H1 (cell line): ENCODE data around the gene PBX3. TPM values are rescaled to one million over a fixed set of nuclear protein-coding genes. Genes with fewer than 3 reads are reported as not detected.

Experiments used
- CTCF ChIA-PET: fragments of 300-600 bp; sonication (Branson Sonifier 250); formaldehyde crosslinking; loops from one replicate; lab custom pipeline; 2021; ENCODE audit not compliant: partially characterized antibody; lab: Charles Lee
- POLR2A ChIA-PET: fragments of 300-600 bp; sonication (Branson Sonifier 250); formaldehyde crosslinking; loops from one replicate; lab custom pipeline; 2021; ENCODE audit warnings: inconsistent platforms; ENCODE audit not compliant: partially characterized antibody; lab: Charles Lee
- DNase-seq, 2 experiments: peaks; one replicate each; pipeline versions ENCODE4 v3.0.0 to v3.0.0-alpha.2; 2010 to 2022; ENCODE audit warnings: low spot score in 2 of 2, low read depth in 1 of 2, mixed read lengths in 1 of 2
- FAIRE-seq: peaks from 2 replicates; lab custom pipeline; 2011; peaks lifted over from hg19 to GRCh38; lab: Jason Lieb, UNC
- H2AFZ ChIP-seq: 2 replicates; pipeline ENCODE4 v1.8.1; 2012; ENCODE audit warnings: low read length, inconsistent platforms
- H2AK5ac ChIP-seq: 2 replicates; pipeline ENCODE4 v1.6.1; 2013; ENCODE audit warnings: low read depth, low read length
- H2BK120ac ChIP-seq: replicated peaks from 2 replicates; pipeline ENCODE3; 2013; ENCODE audit warnings: low read depth, low read length, inconsistent platforms
- H2BK12ac ChIP-seq: 2 replicates; pipeline ENCODE4 v1.6.1; 2013; ENCODE audit warnings: low read depth, low read length
- H2BK15ac ChIP-seq: 2 replicates; pipeline ENCODE4 v1.6.1; 2013; ENCODE audit warnings: low read length
- H2BK20ac ChIP-seq: 2 replicates; pipeline ENCODE4 v1.6.1; 2013; ENCODE audit warnings: low read length
- H2BK5ac ChIP-seq: 2 replicates; pipeline ENCODE4 v1.6.1; 2013; ENCODE audit warnings: low read depth, low read length
- H3K14ac ChIP-seq: 2 replicates; pipeline ENCODE4 v1.6.1; 2013; ENCODE audit warnings: inconsistent platforms; ENCODE audit not compliant: insufficient read length
- H3K18ac ChIP-seq: 2 replicates; pipeline ENCODE4 v1.6.1; 2013; ENCODE audit warnings: low read length; ENCODE audit errors: extremely low read depth
- H3K23ac ChIP-seq: 2 replicates; pipeline ENCODE4 v1.6.1; 2013; ENCODE audit warnings: inconsistent platforms; ENCODE audit not compliant: insufficient read length
- H3K23me2 ChIP-seq: 2 replicates; pipeline ENCODE4 v1.6.1; 2013; ENCODE audit warnings: low read depth, low read length
- H3K27ac ChIP-seq: 2 replicates; pipeline ENCODE4 v1.6.1; 2011; ENCODE audit warnings: low read depth, low read length, inconsistent platforms
- H3K27me3 ChIP-seq, 4 experiments: replicated peaks in 1 of 4; 1 replicate in 1 of 4; 2 replicates in 3 of 4; pipeline versions ENCODE4 v1.6.1 to v1.8.1; 2011 to 2013; ENCODE audit warnings: low read length in 3 of 4, mild to moderate bottlenecking in 3 of 4, inconsistent platforms in 2 of 4, mixed read lengths in 2 of 4, moderate library complexity in 1 of 4; ENCODE audit not compliant: control insufficient read depth in 3 of 4, insufficient read depth in 3 of 4; ENCODE audit errors: extremely low read depth in 1 of 4
- H3K36me3 ChIP-seq, 4 experiments: 2 replicates each; pipeline versions ENCODE4 v1.6.1 to v1.8.1; 2011 to 2013; ENCODE audit warnings: mild to moderate bottlenecking in 4 of 4, low read length in 3 of 4, moderate library complexity in 2 of 4, control low read depth in 1 of 4, inconsistent platforms in 1 of 4; ENCODE audit not compliant: insufficient read depth in 4 of 4, control insufficient read depth in 2 of 4
- H3K4ac ChIP-seq: replicated peaks from 2 replicates; pipeline ENCODE3; 2013; ENCODE audit warnings: low read length, low read depth, mixed read lengths, inconsistent platforms; ENCODE audit not compliant: insufficient read length
- H3K4me1 ChIP-seq, 4 experiments: replicated peaks in 1 of 4; 1 replicate in 1 of 4; 2 replicates in 3 of 4; pipeline versions ENCODE4 v1.6.1 to v1.8.1; 2011 to 2013; ENCODE audit warnings: low read length in 3 of 4, inconsistent platforms in 2 of 4, mixed read lengths in 1 of 4; ENCODE audit not compliant: insufficient read depth in 4 of 4, control insufficient read depth in 3 of 4
- H3K4me2 ChIP-seq, 2 experiments: 2 replicates each; pipeline versions ENCODE4 v1.6.1 to v1.8.1; 2011 to 2013; ENCODE audit warnings: low read depth in 2 of 2, low read length in 2 of 2, control low read depth in 1 of 2, inconsistent platforms in 1 of 2, mild to moderate bottlenecking in 1 of 2; ENCODE audit not compliant: insufficient read depth in 1 of 2
- H3K4me3 ChIP-seq, 4 experiments: fragments of 200-600, 300-600 bp in 1 of 4; sonication (generic), shearing (Covaris generic), sonication (Bioruptor Twin) in 1 of 4; 2 replicates each; pipeline versions ENCODE4 v1.5.1 to v1.8.1; 2011 to 2016; ENCODE audit warnings: low read length in 4 of 4, low read depth in 3 of 4, control low read depth in 2 of 4, inconsistent platforms in 2 of 4, mild to moderate bottlenecking in 2 of 4, mixed read lengths in 1 of 4, moderate library complexity in 1 of 4; ENCODE audit not compliant: insufficient read depth in 2 of 4; ENCODE audit errors: extremely low read depth in 1 of 4
- H3K56ac ChIP-seq: replicated peaks from 2 replicates; pipeline ENCODE3; 2013; ENCODE audit warnings: low read depth, mild to moderate bottlenecking, mixed read lengths, low read length, inconsistent platforms; ENCODE audit not compliant: insufficient read length
- H3K79me1 ChIP-seq: 2 replicates; pipeline ENCODE4 v1.6.1; 2013; ENCODE audit warnings: low read depth, low read length, control low read depth
- H3K79me2 ChIP-seq, 2 experiments: 2 replicates each; pipeline versions ENCODE4 v1.6.1 to v1.8.1; 2012 to 2013; ENCODE audit warnings: low read length in 2 of 2, mild to moderate bottlenecking in 2 of 2, inconsistent platforms in 1 of 2; ENCODE audit not compliant: insufficient read depth in 2 of 2, control insufficient read depth in 1 of 2
- H3K9ac ChIP-seq, 4 experiments: replicated peaks in 1 of 4; 1 replicate in 1 of 4; 2 replicates in 3 of 4; pipeline versions ENCODE4 v1.6.1 to v1.8.1; 2011 to 2013; ENCODE audit warnings: low read depth in 3 of 4, low read length in 3 of 4, control low read depth in 2 of 4, mild to moderate bottlenecking in 2 of 4, moderate library complexity in 2 of 4, inconsistent platforms in 1 of 4; ENCODE audit errors: extremely low read depth in 1 of 4
- H3K9me3 ChIP-seq, 2 experiments: 2 replicates each; pipeline versions ENCODE4 v1.6.1 to v1.8.1; 2012 to 2013; ENCODE audit warnings: mild to moderate bottlenecking in 2 of 2, moderate library complexity in 2 of 2, control low read depth in 1 of 2, inconsistent platforms in 1 of 2, low read depth in 1 of 2, low read length in 1 of 2, mixed read lengths in 1 of 2; ENCODE audit not compliant: insufficient read depth in 2 of 2
- H4K20me1 ChIP-seq, 2 experiments: replicated peaks in 1 of 2; 2 replicates each; pipeline versions ENCODE3 to v1.8.1; 2011 to 2013; ENCODE audit warnings: inconsistent platforms in 2 of 2, low read length in 2 of 2, mild to moderate bottlenecking in 1 of 2; ENCODE audit not compliant: insufficient read depth in 2 of 2, control insufficient read depth in 1 of 2
- H4K5ac ChIP-seq: 2 replicates; pipeline ENCODE4 v1.6.1; 2013; ENCODE audit warnings: low read length, low read depth, mixed read lengths, inconsistent platforms; ENCODE audit not compliant: insufficient read length
- H4K8ac ChIP-seq: 2 replicates; pipeline ENCODE4 v1.8.0; 2013; ENCODE audit warnings: mild to moderate bottlenecking, moderate library complexity, low read length, inconsistent platforms; ENCODE audit not compliant: insufficient read depth; ENCODE audit errors: extremely low read depth
- H4K91ac ChIP-seq: replicated peaks from 2 replicates; pipeline ENCODE3; 2013; ENCODE audit warnings: low read length, mixed read lengths, inconsistent platforms; ENCODE audit not compliant: insufficient read length
- ASH2L ChIP-seq: fragments of 200-600, 300-600 bp; sonication (generic); IDR thresholded peaks from one replicate; pipeline ENCODE4 v1.7.1; 2017; ENCODE audit warnings: low read length
- FOSL1 ChIP-seq: IDR thresholded peaks from 2 replicates; pipeline ENCODE4 v1.6.1; 2011; ENCODE audit warnings: mild to moderate bottlenecking, low read depth, low read length, moderate library complexity; ENCODE audit not compliant: insufficient read depth
- NANOG ChIP-seq: IDR thresholded peaks from 2 replicates; pipeline ENCODE4 v1.6.1; 2011; ENCODE audit warnings: low read length, low read depth, mild to moderate bottlenecking, inconsistent platforms; ENCODE audit not compliant: insufficient read depth, poor library complexity, severe bottlenecking
- WGBS, 2 experiments: shearing (Covaris generic) in 1 of 2; methylation state at CpG; one replicate each; pipeline versions ENCODE4 v1.1.6 to v1.1.7; 2013 to 2015; ENCODE audit warnings: low lambda C conversion rate in 2 of 2, mixed read lengths in 2 of 2, inconsistent platforms in 1 of 2, low coverage in 1 of 2, missing lambda C conversion rate in 1 of 2; ENCODE audit not compliant: insufficient replicate concordance in 2 of 2, insufficient coverage in 1 of 2, insufficient read length in 1 of 2; ENCODE audit errors: extremely low coverage in 1 of 2, missing lambda C conversion rate in 1 of 2; 5-methylcytosine and 5-hydroxymethylcytosine counted together
- polyA plus RNA-seq, 7 experiments: library from polyadenylated mRNA; depleted of rRNA in 3 of 7; stranded (reverse) in 5 of 7; unstranded in 2 of 7; fragments of >200 nt in 5 of 7; fragments of 200-250 nt in 2 of 7; gene quantifications; 1 replicate in 5 of 7; 2 replicates in 1 of 7; 4 replicates in 1 of 7; pipeline versions ENCODE4 v1.2.1 to v1.2.3, GENCODE V29; 2011 to 2013; ENCODE audit warnings: missing spikeins in 2 of 7, mixed read lengths in 2 of 7
- total RNA-seq: library from RNA; stranded (reverse); fragmentation: NEBNext Ultra II Directional; extraction: Animal tissue kit (Norgen Biotek cat#: 25700); gene quantifications from 2 replicates; pipeline ENCODE4 v1.2.1, GENCODE V29; 2021

PBX3 gene
- total and polyA plus RNA-seq, 2 of the 8 experiments (the other 6 are each of a cell fraction or from before 2014, with no cell fraction given) = 22.7 to 44.3 TPM

DNA sequence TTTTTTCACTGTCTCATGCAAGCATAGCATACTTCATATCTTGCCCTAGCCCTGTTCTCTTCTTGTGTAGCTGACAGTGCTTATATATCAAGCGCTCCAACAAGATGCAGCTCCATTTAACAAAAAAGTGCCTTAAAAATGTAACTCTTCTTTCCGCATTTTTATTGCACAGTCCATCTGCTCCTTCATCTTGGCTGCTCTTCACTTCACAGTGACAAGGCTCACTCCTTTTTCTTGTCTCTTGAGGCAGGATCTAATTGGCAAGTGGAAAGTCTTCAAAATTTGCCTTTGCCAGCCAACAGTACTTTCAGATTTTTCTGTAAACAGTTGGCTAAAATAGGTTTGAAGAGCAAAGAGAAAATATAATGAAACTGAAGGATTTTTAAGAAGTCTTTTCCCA, 161.8 kb downstream of the PBX3 start:
- CTCF ChIA-PET = no interaction called here
- no peak overlapping the region for H3K4ac ChIP-seq
- no peak overlapping the region for H3K4me3 ChIP-seq
- H3K23me2 ChIP-seq = no peaks in the 10 kb centered on the region
- no peak overlapping the region for H3K27ac ChIP-seq
- H4K91ac ChIP-seq = no peak overlapping the region
- H4K20me1 ChIP-seq = peaks cover 4 to 6% of the 10 kb centered on the region in 2 experiments
- WGBS, 2 experiments = 92% methylated on average over 2 of the region's 2 CpGs; no CpG with 5 or more reads in 1 of the 2 experiments
- no peak overlapping the region for H3K23ac ChIP-seq
- no peak overlapping the region for H3K4me2 ChIP-seq
- no peak overlapping the region for H3K9ac ChIP-seq
- H3K79me1 ChIP-seq = no peaks in the 10 kb centered on the region
- POLR2A ChIA-PET = no interaction called here
- TF ChIP-seq ASH2L (no peak), NANOG (no peak), FOSL1 (no peak)
- H3K18ac ChIP-seq = no peak overlapping the region
- H2BK5ac ChIP-seq = no peak overlapping the region
- DNase-seq (no peak), FAIRE-seq (no peak)
- no peak overlapping the region for H2BK12ac ChIP-seq
- H3K56ac ChIP-seq = no peak overlapping the region
- H4K8ac ChIP-seq = no peak overlapping the region
- H4K5ac ChIP-seq = no peak overlapping the region
- H2BK20ac ChIP-seq = no peak overlapping the region
- no peaks in the 10 kb centered on the region for H3K9me3 ChIP-seq
- no peak overlapping the region for H2AK5ac ChIP-seq
- no peaks in the 10 kb centered on the region for H3K27me3 ChIP-seq
- H3K4me1 ChIP-seq = peaks cover 0 to 9% (median 4%) of the 10 kb centered on the region in 4 experiments; a peak in 3 of 7 replicates
- no peak overlapping the region for H3K14ac ChIP-seq
- H3K79me2 ChIP-seq = peaks cover 0 to 44% of the 10 kb centered on the region in 2 experiments; a peak in 2 of 4 replicates
- no peak overlapping the region for H2BK120ac ChIP-seq
- no peak overlapping the region for H2BK15ac ChIP-seq
- H3K36me3 ChIP-seq = no peaks in the 10 kb centered on the region
- H2AFZ ChIP-seq = no peak overlapping the region
